Peyer's patch (tissue), 4 donors: ENCODE results near the gene DCXR. TPM values are rescaled to one million over a fixed set of nuclear protein-coding genes. Genes with fewer than 3 reads are reported as not detected.

Experiments
- DNase-seq, 3 donors: peaks; one replicate each; pipeline ENCODE4 v3.0.0-alpha.2; 2017 to 2019
- H3K27ac ChIP-seq, 4 donors: fragments of 200-600 bp; sonication (generic); one replicate each; pipeline ENCODE4 v1.5.1; 2016 to 2019
- H3K27me3 ChIP-seq, 2 donors: fragments of 200-600 bp; sonication (generic); one replicate each; pipeline ENCODE4 v1.5.1; 2019
- H3K36me3 ChIP-seq, 3 donors: fragments of 200-600 bp; sonication (generic); one replicate each; pipeline ENCODE4 v1.5.1; 2016 to 2019
- H3K4me1 ChIP-seq, 4 donors: fragments of 200-600 bp; sonication (generic); one replicate each; pipeline ENCODE4 v1.5.1; 2016 to 2019
- H3K4me3 ChIP-seq, 4 donors: fragments of 200-600 bp; sonication (generic); 1 replicate in 3 of 4; 2 replicates in 1 of 4; pipeline ENCODE4 v1.5.1; 2016 to 2019; ENCODE audit warnings: mild to moderate bottlenecking in 1 of 4
- H3K9me3 ChIP-seq, 4 donors: fragments of 200-600 bp; sonication (generic); one replicate each; pipeline ENCODE4 v1.5.1; 2016 to 2019; ENCODE audit warnings: mild to moderate bottlenecking in 1 of 4
- CTCF ChIP-seq, 6 experiments: fragments of 450-650 bp in 4 of 6; fragments of 200-600 bp in 2 of 6; sonication (generic) in 1 of 6; IDR thresholded peaks; one replicate each; pipeline ENCODE4 v1.5.1; 2017 to 2019; ENCODE audit warnings: antibody characterized with exemption in 6 of 6, mild to moderate bottlenecking in 3 of 6, moderate library complexity in 1 of 6
- POLR2A ChIP-seq, 2 donors: fragments of 450-650 bp; IDR thresholded peaks; one replicate each; pipeline ENCODE4 v1.5.1; 2017; ENCODE audit warnings: antibody characterized with exemption in 2 of 2, mild to moderate bottlenecking in 2 of 2, moderate library complexity in 2 of 2
- total RNA-seq, 4 donors: library from RNA; depleted of rRNA; stranded (reverse); fragments of >200 nt; gene quantifications; one replicate each; pipeline ENCODE4 v1.1.0, GENCODE V29; 2016

Gene DCXR
- total RNA-seq, 4 donors from 2014 or later = 68.5 to 104 (median 86.8) TPM

GRCh38 chr17:82083533-82084359 lies 46.2 kb upstream of the DCXR start:
- Histone ChIP-seq H3K4me3 (no peak overlapping the region), H3K36me3 (peaks cover 0 to 100% (median 0%) of the 10 kb centered on the region in 3 donors), H3K27me3 (no peaks in the 10 kb centered on the region), H3K27ac (no peak overlapping the region), H3K9me3 (no peaks in the 10 kb centered on the region), H3K4me1 (no peaks in the 10 kb centered on the region)
- no peak for DNase-seq
- no peak for TF ChIP-seq POLR2A (IDR thresholded peaks at IDR 0.05)
- TF ChIP-seq CTCF (IDR thresholded peaks at IDR 0.05) = no peak

GRCh38 chr17:82083009-82083408 lies 45.5 kb upstream of the DCXR start:
- Histone ChIP-seq H3K4me1 (no peaks in the 10 kb centered on the region), H3K27me3 (no peaks in the 10 kb centered on the region), H3K9me3 (no peaks in the 10 kb centered on the region), H3K4me3 (no peak overlapping the region), H3K36me3 (peaks cover 0 to 99% (median 0%) of the 10 kb centered on the region in 3 donors), H3K27ac (no peak overlapping the region)
- no peak for TF ChIP-seq POLR2A (IDR thresholded peaks at IDR 0.05)
- DNase-seq = no peak

GRCh38 chr17:82082456-82082855 lies 45.0 kb upstream of the DCXR start:
- Histone ChIP-seq H3K36me3 (peaks cover 0 to 93% (median 0%) of the 10 kb centered on the region in 3 donors), H3K27me3 (no peaks in the 10 kb centered on the region), H3K4me1 (no peaks in the 10 kb centered on the region), H3K4me3 (no peak overlapping the region), H3K9me3 (no peaks in the 10 kb centered on the region), H3K27ac (no peak overlapping the region)
- no peak for DNase-seq
- no peak for TF ChIP-seq POLR2A (IDR thresholded peaks at IDR 0.05)
- TF ChIP-seq CTCF (IDR thresholded peaks at IDR 0.05) = no peak

- Histone ChIP-seq H3K9me3 (no peaks in the 10 kb centered on the region), H3K4me1 (no peaks in the 10 kb centered on the region), H3K36me3 (peaks cover 0 to 88% (median 0%) of the 10 kb centered on the region in 3 donors), H3K4me3 (no peak overlapping the region), H3K27ac (no peak overlapping the region), H3K27me3 (no peaks in the 10 kb centered on the region)
- TF ChIP-seq POLR2A (IDR thresholded peaks at IDR 0.05) = no peak
- TF ChIP-seq CTCF (IDR thresholded peaks at IDR 0.05) = no peak
- no peak for DNase-seq
Observed at GRCh38 chr17:82081966-82082365, 44.5 kb upstream of the DCXR start.

- Histone ChIP-seq H3K27ac (no peak overlapping the region), H3K4me1 (no peaks in the 10 kb centered on the region), H3K27me3 (no peaks in the 10 kb centered on the region), H3K4me3 (no peak overlapping the region), H3K9me3 (no peaks in the 10 kb centered on the region), H3K36me3 (peaks cover 0 to 84% (median 0%) of the 10 kb centered on the region in 3 donors)
- no peak for TF ChIP-seq CTCF (IDR thresholded peaks at IDR 0.05)
- TF ChIP-seq POLR2A (IDR thresholded peaks at IDR 0.05) = no peak
- no peak for DNase-seq
Observed at GRCh38 chr17:82081546-82081945, 44.0 kb upstream of the DCXR start.

GRCh38 chr17:82080789-82081464 lies 43.4 kb upstream of the DCXR start:
- DNase-seq = no peak
- Histone ChIP-seq H3K4me3 (no peak overlapping the region), H3K36me3 (peaks cover 0 to 78% (median 0%) of the 10 kb centered on the region in 3 donors)

More at GRCh38 chr17:82080789-82081464, 43.4 kb upstream of the DCXR start:
- H3K27ac ChIP-seq = no peak overlapping the region
- TF ChIP-seq CTCF (IDR thresholded peaks at IDR 0.05) (no peak), POLR2A (IDR thresholded peaks at IDR 0.05) (no peak)
- no peaks in the 10 kb centered on the region for H3K27me3 ChIP-seq
- H3K4me1 ChIP-seq = no peaks in the 10 kb centered on the region
- H3K9me3 ChIP-seq = no peaks in the 10 kb centered on the region
